GM10266 (cell line): ENCODE measurements around the gene PRELID1.

Experiments used
- DNase-seq: peaks from one replicate; pipeline ENCODE4 v3.0.0; 2012; ENCODE audit errors: extremely low spot score
- TF ChIP-seq, protein P1 (sequence below): IDR thresholded peaks from 2 replicates; pipeline ENCODE4 v1.5.1; 2012; ENCODE audit warnings: mild to moderate bottlenecking, low read depth; ENCODE audit not compliant: control insufficient read depth, insufficient read depth; ENCODE audit errors: missing control alignments

The PRELID1 gene

DNA sequence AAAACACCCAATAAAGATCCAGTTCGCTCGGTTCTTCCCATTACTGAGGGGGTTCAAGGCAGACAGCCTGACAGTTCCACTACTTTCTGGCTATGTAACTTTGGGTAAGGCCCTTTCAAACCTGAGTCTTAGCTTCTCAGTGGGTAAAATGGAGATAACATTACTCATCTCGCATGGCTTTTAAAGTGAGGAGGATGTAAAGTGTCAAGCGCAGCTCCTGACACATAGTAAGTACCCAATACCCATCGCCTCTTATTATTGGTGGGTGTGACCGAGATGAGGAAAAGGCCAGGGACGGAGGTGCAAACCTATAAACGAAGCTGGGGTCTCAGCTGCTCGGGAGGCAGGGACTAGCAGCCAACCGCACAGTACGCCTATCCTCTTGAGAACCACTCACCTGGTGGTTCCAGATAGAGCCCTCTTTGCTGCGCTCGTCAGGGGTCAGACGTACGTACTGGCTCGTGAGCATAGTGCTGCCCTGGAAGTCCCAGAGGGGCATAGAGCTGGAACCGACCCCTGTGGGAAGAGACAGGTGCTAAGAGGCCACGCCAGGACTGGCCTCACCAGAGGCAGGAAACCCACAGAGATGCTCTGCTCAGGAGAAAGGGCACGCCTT lies 47.3 kb downstream of the PRELID1 start:
- no peak for DNase-seq
- TF ChIP-seq, protein P1, sequence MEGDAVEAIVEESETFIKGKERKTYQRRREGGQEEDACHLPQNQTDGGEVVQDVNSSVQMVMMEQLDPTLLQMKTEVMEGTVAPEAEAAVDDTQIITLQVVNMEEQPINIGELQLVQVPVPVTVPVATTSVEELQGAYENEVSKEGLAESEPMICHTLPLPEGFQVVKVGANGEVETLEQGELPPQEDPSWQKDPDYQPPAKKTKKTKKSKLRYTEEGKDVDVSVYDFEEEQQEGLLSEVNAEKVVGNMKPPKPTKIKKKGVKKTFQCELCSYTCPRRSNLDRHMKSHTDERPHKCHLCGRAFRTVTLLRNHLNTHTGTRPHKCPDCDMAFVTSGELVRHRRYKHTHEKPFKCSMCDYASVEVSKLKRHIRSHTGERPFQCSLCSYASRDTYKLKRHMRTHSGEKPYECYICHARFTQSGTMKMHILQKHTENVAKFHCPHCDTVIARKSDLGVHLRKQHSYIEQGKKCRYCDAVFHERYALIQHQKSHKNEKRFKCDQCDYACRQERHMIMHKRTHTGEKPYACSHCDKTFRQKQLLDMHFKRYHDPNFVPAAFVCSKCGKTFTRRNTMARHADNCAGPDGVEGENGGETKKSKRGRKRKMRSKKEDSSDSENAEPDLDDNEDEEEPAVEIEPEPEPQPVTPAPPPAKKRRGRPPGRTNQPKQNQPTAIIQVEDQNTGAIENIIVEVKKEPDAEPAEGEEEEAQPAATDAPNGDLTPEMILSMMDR = no peak

DNA sequence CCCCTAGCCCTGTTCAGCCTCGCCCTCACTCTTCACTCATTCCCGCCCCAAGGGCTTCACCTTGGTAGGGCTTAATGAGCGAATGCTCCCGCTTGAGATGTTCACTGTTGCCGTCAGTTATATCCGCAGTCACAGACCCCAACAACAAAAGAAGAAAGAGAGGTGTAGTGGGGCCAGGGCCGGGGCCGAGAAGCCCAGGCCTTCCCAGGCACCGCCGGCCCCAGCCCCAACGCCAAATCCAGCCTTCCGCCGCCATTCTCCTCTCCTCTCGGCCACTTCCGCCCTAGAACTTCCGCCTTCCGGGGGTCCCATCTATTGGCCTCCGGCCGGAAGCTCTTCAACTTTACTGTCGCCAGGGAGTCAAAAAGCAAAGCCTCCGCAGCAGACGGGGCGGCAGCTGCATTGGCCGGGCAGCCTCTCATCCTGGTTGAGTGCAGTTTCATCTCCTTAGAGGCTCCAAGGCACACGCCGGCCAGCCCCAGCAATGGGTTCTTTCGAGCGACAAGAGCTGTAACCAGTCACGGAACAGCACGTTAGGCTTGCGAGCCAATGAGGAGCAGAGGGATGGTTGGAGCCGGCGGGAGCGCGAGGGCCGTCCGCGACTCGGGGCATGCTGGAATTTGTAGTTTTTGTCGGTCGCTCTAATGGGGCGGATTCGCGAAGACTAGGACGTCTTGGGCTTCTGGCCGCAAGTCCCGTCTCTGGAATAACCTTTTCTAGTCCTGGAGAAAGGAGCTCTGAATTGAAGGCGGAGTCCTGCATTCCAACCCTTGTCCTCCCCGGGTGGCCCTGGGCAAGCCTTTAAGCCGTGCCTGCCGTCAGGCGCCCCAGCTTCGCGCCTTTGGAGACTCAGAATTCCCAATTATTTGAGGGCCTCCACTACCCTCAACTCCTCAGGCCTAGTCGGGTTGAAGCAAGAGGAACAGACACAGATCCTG lies 48.1 kb downstream of the PRELID1 start, which contains the start of gene LMAN2:
TSS of gene LMAN2 (minus strand) at position 277 of the 938 bp plus-strand sequence. CDS start at position 256, 21 bp downstream.
- DNase-seq = peak; percentile 93
- TF ChIP-seq, protein P1 = no peak

DNA sequence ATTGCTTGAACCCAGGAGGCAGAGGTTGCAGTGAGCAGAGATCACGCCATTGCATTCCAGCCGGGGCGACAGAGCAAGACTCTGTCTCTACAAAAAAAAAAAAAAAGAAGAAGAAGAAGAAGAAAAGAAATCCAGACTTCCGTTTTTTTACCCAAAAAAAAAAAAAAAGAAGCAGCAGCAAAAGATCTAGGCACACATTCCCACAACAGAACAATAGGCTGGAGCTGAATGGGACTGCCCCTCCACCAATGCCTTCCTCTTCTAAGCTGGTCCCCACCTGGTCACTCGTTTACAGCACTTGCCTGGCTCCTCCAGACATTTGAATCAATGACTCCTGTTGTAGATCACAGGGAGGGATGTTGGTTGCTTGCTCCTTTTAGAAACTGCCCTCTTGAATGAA lies 49.5 kb downstream of the PRELID1 start:
- no peak for DNase-seq
- TF ChIP-seq, protein P1 = no peak

DNA sequence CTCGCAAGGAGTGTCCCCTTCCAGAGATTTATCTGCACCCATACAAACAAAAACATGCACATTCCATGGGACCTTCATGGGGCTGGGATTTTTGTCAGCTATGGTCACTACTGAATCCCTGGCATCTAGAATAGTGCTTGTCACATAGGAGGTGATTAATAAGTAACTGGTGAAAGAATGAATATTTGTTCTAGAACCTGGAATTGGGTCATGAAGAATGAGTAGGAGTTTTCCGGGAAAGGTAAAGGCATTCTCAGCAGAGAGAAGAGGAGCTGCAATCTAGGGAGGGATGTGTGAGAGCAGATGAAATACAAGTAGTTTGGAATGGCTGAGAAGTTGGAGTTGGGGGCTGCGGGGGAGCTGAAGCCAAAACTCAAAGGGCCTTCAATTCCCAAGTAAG lies 50.7 kb downstream of the PRELID1 start:
- DNase-seq = no peak
- TF ChIP-seq, protein P1 = no peak

DNA sequence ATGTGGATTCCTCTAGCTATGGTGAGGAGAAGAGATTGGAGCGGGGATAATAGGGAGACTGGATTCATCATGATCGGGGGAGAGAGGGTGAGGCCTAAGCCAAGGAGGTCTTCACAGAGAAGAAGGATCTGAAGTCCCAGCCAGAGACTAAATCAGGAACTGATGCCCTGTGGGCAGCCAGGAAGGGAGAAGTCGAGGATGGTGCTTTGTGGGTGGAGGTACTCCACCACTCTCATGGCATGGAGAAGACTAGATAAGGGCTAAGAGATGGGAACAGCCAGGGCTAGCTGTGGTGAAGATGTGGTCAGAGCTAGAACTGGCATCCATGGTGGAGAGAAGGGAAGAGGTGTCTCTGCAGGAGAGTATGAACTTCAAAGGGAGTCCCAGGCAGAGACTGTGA lies 51.1 kb downstream of the PRELID1 start:
- TF ChIP-seq, protein P1 = no peak
- no peak for DNase-seq

DNA sequence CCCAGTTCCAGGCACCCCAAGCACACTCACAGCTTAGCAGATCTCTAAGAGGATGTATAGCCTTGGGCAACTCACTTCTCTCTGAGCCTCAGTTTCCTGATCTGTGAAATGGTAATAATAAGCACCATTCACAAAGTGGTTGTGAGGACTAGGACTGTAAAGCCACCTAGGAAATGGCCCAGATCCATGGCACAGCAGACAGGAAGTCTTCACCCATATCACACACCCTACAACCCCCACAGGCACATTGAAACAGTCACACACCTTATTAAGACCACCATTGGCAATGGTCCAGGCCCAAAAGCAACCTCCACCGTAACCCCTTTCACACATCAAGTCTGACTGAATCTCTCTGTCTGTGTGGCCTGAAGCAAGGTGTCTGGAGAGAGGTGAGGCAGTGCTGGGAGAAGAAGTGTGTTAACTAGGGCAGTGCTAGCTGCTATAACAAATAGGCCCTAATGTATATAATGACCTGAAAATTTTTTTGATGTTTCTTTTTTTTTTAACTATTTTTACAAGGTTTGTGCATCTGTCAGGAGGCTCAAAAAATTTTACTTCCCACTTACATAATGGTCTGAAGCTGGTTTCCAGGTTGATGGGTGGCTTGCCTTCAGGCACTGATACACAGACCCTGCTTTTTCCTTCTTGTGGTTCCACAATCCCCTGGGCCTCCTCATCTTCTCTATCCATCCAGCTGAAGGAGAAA lies 51.7 kb downstream of the PRELID1 start:
- TF ChIP-seq, protein P1 = no peak
- no peak for DNase-seq
